HEK293 (cell line): ENCODE data around the gene SERPINB2.

Experiments
- CTCF ChIA-PET: fragments of 350-600 bp; formaldehyde crosslinking; extraction: SDS; loops from one replicate; lab custom pipeline; 2021; ENCODE audit warnings: antibody characterized with exemption; lab: Yijun Ruan, JAX
- POLR2A ChIA-PET: fragments of 300-600 bp; formaldehyde crosslinking; extraction: SDS; loops from one replicate; lab custom pipeline; 2020; ENCODE audit warnings: antibody characterized with exemption, inconsistent platforms; lab: Yijun Ruan, JAX
- H3K27ac ChIP-seq: fragments of 200-500 bp; sonication (Bioruptor generic); 2 replicates; pipeline ENCODE4 v1.5.1; 2014; ENCODE audit warnings: low read depth, low read length, control low read depth, inconsistent platforms; ENCODE audit errors: extremely low read depth
- H3K36me3 ChIP-seq, 2 experiments: fragments of 200-500 bp in 1 of 2; sonication (Bioruptor generic) in 1 of 2; 1 replicate in 1 of 2; 2 replicates in 1 of 2; pipeline ENCODE4 v1.5.1; 2014 to 2017; ENCODE audit warnings: inconsistent platforms in 2 of 2, low read length in 2 of 2; ENCODE audit not compliant: control insufficient read depth in 2 of 2, insufficient read depth in 1 of 2
- H3K4me1 ChIP-seq: fragments of 200-500 bp; sonication (Bioruptor generic); 2 replicates; pipeline ENCODE4 v1.5.1; 2014; ENCODE audit warnings: mild to moderate bottlenecking, low read length, inconsistent platforms; ENCODE audit not compliant: control insufficient read depth, insufficient read depth
- H3K4me3 ChIP-seq: 2 replicates; pipeline ENCODE4 v1.5.1; 2011; ENCODE audit warnings: low read depth, mild to moderate bottlenecking, control low read depth, low read length, moderate library complexity
- H3K9me3 ChIP-seq: fragments of 200-500 bp; sonication (Bioruptor generic); 2 replicates; pipeline ENCODE4 v1.5.1; 2014; ENCODE audit warnings: low read depth, low read length, inconsistent platforms; ENCODE audit not compliant: control insufficient read depth, insufficient read depth
- EGR2 ChIP-seq: fragments of 450-650 bp; formaldehyde crosslinking; IDR thresholded peaks from 2 replicates; pipeline ENCODE4 v1.5.1; 2016; ENCODE audit warnings: low read depth, missing biosample characterization, missing genetic modification characterization
- HOXA7 ChIP-seq: sonication (generic); formaldehyde crosslinking; IDR thresholded peaks from 2 replicates; pipeline ENCODE4 v1.8.1; 2022; ENCODE audit warnings: missing genetic modification reagents, borderline replicate concordance
- HOXD13 ChIP-seq: sonication (generic); formaldehyde crosslinking; IDR thresholded peaks from 2 replicates; pipeline ENCODE4 v1.8.0; 2022; ENCODE audit warnings: missing genetic modification reagents, borderline replicate concordance
- KLF7 ChIP-seq: fragments of 450-650 bp; formaldehyde crosslinking; IDR thresholded peaks from 2 replicates; pipeline ENCODE4 v1.5.1; 2016; ENCODE audit warnings: missing biosample characterization, missing genetic modification characterization, borderline replicate concordance
- OSR2 ChIP-seq: fragments of 450-650 bp; formaldehyde crosslinking; IDR thresholded peaks from 2 replicates; pipeline ENCODE4 v1.5.1; 2016; ENCODE audit warnings: missing biosample characterization, missing genetic modification characterization
- YY1 ChIP-seq: fragments of 450-650 bp; formaldehyde crosslinking; IDR thresholded peaks from 2 replicates; pipeline ENCODE4 v1.5.1; 2018; ENCODE audit warnings: missing biosample characterization, missing genetic modification characterization
- ZBTB1 ChIP-seq: fragments of 450-650 bp; formaldehyde crosslinking; IDR thresholded peaks from 2 replicates; pipeline ENCODE4 v1.5.1; 2016; ENCODE audit warnings: missing biosample characterization, missing genetic modification characterization
- ZEB2 ChIP-seq: fragments of 450-650 bp; formaldehyde crosslinking; IDR thresholded peaks from 2 replicates; pipeline ENCODE4 v1.5.1; 2016; ENCODE audit warnings: missing biosample characterization, missing genetic modification characterization
- ZFP41 ChIP-seq: fragments of 450-650 bp; formaldehyde crosslinking; IDR thresholded peaks from 2 replicates; pipeline ENCODE4 v1.5.1; 2016; ENCODE audit warnings: missing biosample characterization, missing genetic modification characterization, borderline replicate concordance
- ZNF10 ChIP-seq: fragments of 450-650 bp; formaldehyde crosslinking; IDR thresholded peaks from 2 replicates; pipeline ENCODE4 v1.5.1; 2017; ENCODE audit warnings: missing biosample characterization, missing genetic modification characterization
- ZNF133 ChIP-seq: fragments of 450-650 bp; formaldehyde crosslinking; IDR thresholded peaks from 2 replicates; pipeline ENCODE4 v1.5.1; 2016; ENCODE audit warnings: missing biosample characterization, missing genetic modification characterization
- ZNF19 ChIP-seq: fragments of 450-650 bp; formaldehyde crosslinking; IDR thresholded peaks from 2 replicates; pipeline ENCODE4; 2016; ENCODE audit warnings: missing biosample characterization, missing genetic modification characterization, low read depth
- ZNF350 ChIP-seq: fragments of 450-650 bp; formaldehyde crosslinking; IDR thresholded peaks from 2 replicates; pipeline ENCODE4 v1.5.0; 2017; ENCODE audit warnings: missing biosample characterization, mild to moderate bottlenecking, missing genetic modification characterization
- ZNF423 ChIP-seq: fragments of 450-650 bp; formaldehyde crosslinking; IDR thresholded peaks from 2 replicates; pipeline ENCODE4 v1.5.1; 2016; ENCODE audit warnings: missing biosample characterization, missing genetic modification characterization
- ZNF426 ChIP-seq: fragments of 450-650 bp; formaldehyde crosslinking; IDR thresholded peaks from 2 replicates; pipeline ENCODE4 v1.5.1; 2017; ENCODE audit warnings: missing biosample characterization, missing genetic modification characterization, mild to moderate bottlenecking, inconsistent platforms, moderate library complexity
- ZNF549 ChIP-seq: fragments of 450-650 bp; IDR thresholded peaks from 2 replicates; pipeline ENCODE4 v1.5.1; 2018; ENCODE audit warnings: missing biosample characterization, missing genetic modification characterization, mild to moderate bottlenecking, inconsistent platforms, moderate library complexity
- ZNF571 ChIP-seq: fragments of 450-650 bp; formaldehyde crosslinking; IDR thresholded peaks from 2 replicates; pipeline ENCODE4 v1.5.0; 2017; ENCODE audit warnings: missing biosample characterization, missing genetic modification characterization
- ZNF600 ChIP-seq: fragments of 450-650 bp; formaldehyde crosslinking; IDR thresholded peaks from 2 replicates; pipeline ENCODE4 v1.5.1; 2016; ENCODE audit warnings: missing biosample characterization, missing genetic modification characterization
- ZNF624 ChIP-seq: fragments of 450-650 bp; formaldehyde crosslinking; IDR thresholded peaks from 2 replicates; pipeline ENCODE4 v1.5.1; 2017; ENCODE audit warnings: missing biosample characterization, missing genetic modification characterization
- ZNF654 ChIP-seq: fragments of 450-650 bp; formaldehyde crosslinking; IDR thresholded peaks from 2 replicates; pipeline ENCODE4 v1.5.1; 2016; ENCODE audit warnings: low read depth, missing biosample characterization, missing genetic modification characterization
- ZNF660 ChIP-seq: fragments of 450-650 bp; IDR thresholded peaks from 2 replicates; pipeline ENCODE4 v1.5.1; 2018; ENCODE audit warnings: missing biosample characterization, mild to moderate bottlenecking, missing genetic modification characterization
- ZNF768 ChIP-seq: fragments of 450-650 bp; formaldehyde crosslinking; IDR thresholded peaks from 2 replicates; pipeline ENCODE4 v1.5.1; 2018; ENCODE audit warnings: missing biosample characterization, mild to moderate bottlenecking, missing genetic modification characterization
- ZSCAN30 ChIP-seq: fragments of 450-650 bp; IDR thresholded peaks from 2 replicates; pipeline ENCODE4 v1.5.1; 2018; ENCODE audit warnings: missing biosample characterization, mild to moderate bottlenecking, missing genetic modification characterization, moderate library complexity
- TF ChIP-seq, protein P1 (sequence below): fragments of 450-650 bp; formaldehyde crosslinking; IDR thresholded peaks from 2 replicates; pipeline ENCODE4 v1.5.1; 2016; ENCODE audit warnings: missing biosample characterization, missing genetic modification characterization
- TF ChIP-seq, protein P2 (sequence below): fragments of 450-650 bp; formaldehyde crosslinking; IDR thresholded peaks from 2 replicates; pipeline ENCODE4; 2016; ENCODE audit warnings: missing biosample characterization, missing genetic modification characterization
- TF ChIP-seq, protein P3 (sequence below): fragments of 450-650 bp; formaldehyde crosslinking; IDR thresholded peaks from 2 replicates; pipeline ENCODE4 v1.5.1; 2016; ENCODE audit warnings: missing biosample characterization, missing genetic modification characterization
- TF ChIP-seq, protein P4 (sequence below): fragments of 450-650 bp; formaldehyde crosslinking; IDR thresholded peaks from 2 replicates; pipeline ENCODE4 v1.5.1; 2016; ENCODE audit warnings: missing biosample characterization, missing genetic modification characterization

SERPINB2 gene

DNA sequence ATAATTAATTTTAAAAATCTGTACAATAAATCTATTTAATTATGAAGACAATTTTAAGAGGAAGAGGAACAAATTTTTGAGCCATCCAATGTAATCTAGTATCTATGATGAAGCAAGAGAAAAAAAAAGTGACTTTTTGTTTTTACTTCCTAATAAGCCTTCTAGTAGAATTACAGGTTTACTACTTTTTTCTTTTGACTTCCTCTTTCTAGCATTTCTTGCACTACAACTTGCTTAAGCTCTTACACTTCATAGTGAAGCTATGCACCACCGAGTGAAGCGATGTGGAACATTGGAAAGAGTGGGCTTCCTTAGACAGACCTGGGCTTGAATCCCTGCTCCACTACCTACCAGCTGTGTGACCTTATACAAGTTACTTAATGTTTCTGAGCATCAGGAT is 2.1 kb downstream of the SERPINB2 start:
- no peaks in the 10 kb centered on the region for H3K9me3 ChIP-seq
- TF ChIP-seq ZNF600 (tag by site-specific recombination) (no peak), ZEB2 (tag by site-specific recombination) (no peak), ZSCAN30 (tag by site-specific recombination) (no peak), ZNF768 (no peak), ZNF549 (tag by site-specific recombination) (no peak), HOXD13 (CRISPR knock-in tag) (no peak), ZNF10 (tag by site-specific recombination) (no peak), ZNF19 (tag by site-specific recombination) (no peak), ZBTB1 (tag by site-specific recombination) (no peak)
- TF ChIP-seq, protein P1, sequence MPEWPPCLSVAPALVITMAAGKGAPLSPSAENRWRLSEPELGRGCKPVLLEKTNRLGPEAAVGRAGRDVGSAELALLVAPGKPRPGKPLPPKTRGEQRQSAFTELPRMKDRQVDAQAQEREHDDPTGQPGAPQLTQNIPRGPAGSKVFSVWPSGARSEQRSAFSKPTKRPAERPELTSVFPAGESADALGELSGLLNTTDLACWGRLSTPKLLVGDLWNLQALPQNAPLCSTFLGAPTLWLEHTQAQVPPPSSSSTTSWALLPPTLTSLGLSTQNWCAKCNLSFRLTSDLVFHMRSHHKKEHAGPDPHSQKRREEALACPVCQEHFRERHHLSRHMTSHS (tag by site-specific recombination), result no peak
- TF ChIP-seq, all 188 proteins: peak for 0
- Histone ChIP-seq H3K36me3 (no peaks in the 10 kb centered on the region), H3K4me3 (no peak overlapping the region), H3K4me1 (no peaks in the 10 kb centered on the region), H3K27ac (no peak overlapping the region)
- ChIA-PET CTCF (interaction anchor here (0.6 kb wide), 1 partner anchor 47 kb away, joined by 4 read pairs; no protein-coding TSS in a partner anchor), POLR2A (no interaction called here)

DNA sequence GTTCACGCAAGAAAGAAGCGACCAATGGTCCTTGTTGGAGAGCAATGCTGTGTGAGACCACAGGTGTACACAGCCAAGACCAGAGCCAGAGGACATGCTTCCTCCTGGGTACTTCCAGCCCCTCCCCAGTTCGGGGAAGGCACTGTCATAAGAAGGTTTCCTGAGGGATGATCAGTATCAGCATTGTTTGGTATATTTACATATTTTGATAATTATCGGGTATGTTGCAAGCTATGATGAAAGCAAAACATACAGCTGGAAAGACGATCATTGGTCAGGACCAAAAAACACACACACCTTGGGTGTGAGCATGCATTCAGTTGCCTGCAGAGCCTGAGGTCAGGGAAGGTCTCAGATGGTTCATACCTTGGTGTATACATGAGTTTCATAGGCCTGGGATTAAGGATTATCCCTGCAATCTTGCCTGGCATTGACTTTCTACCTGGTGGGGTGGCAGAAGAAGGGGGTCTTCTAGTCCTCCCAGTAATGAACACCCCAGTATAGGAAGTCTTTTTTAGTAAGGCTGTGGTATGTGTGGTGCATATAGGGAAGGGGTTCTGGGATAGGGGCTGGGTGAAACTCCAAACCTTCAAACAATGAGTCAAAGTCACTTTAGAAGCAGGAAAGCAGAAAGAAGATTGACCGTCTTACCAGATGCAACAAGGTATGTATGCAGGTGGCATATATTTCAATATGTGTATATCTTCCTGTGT is 2.9 kb downstream of the SERPINB2 start:
- POLR2A ChIA-PET, result no interaction called here
- no peaks in the 10 kb centered on the region for H3K9me3 ChIP-seq
- H3K27ac ChIP-seq, result no peak overlapping the region
- no peaks in the 10 kb centered on the region for H3K4me1 ChIP-seq
- H3K4me3 ChIP-seq, result no peak overlapping the region
- H3K36me3 ChIP-seq, result no peaks in the 10 kb centered on the region
- CTCF ChIA-PET, result no interaction called here
- TF ChIP-seq YY1, result no peak
- TF ChIP-seq ZNF426 (tag by site-specific recombination), result no peak
- no peak for TF ChIP-seq EGR2 (tag by site-specific recombination)
- no peak for TF ChIP-seq ZNF624 (tag by site-specific recombination)
- TF ChIP-seq ZNF133 (tag by site-specific recombination), result no peak
- TF ChIP-seq ZFP41, result no peak
- no peak for TF ChIP-seq ZNF660
- TF ChIP-seq, protein P2, sequence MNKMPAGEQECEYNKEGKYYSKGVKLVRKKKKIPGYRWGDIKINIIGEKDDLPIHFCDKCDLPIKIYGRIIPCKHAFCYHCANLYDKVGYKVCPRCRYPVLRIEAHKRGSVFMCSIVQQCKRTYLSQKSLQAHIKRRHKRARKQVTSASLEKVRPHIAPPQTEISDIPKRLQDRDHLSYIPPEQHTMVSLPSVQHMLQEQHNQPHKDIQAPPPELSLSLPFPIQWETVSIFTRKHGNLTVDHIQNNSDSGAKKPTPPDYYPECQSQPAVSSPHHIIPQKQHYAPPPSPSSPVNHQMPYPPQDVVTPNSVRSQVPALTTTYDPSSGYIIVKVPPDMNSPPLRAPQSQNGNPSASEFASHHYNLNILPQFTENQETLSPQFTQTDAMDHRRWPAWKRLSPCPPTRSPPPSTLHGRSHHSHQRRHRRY (tag by site-specific recombination), result no peak
- TF ChIP-seq, all 188 proteins: peak for 0

- Histone ChIP-seq H3K36me3 (no peaks in the 10 kb centered on the region), H3K4me3 (no peak overlapping the region), H3K4me1 (no peaks in the 10 kb centered on the region), H3K27ac (no peak overlapping the region), H3K9me3 (no peaks in the 10 kb centered on the region)
- TF ChIP-seq OSR2 (tag by site-specific recombination) (no peak), ZNF423 (tag by site-specific recombination) (no peak), ZNF350 (no peak), KLF7 (tag by site-specific recombination) (no peak), ZNF654 (peak; percentile 27; the same call in 1 of the 2 replicates), ZSCAN30 (tag by site-specific recombination) (no peak), ZNF571 (tag by site-specific recombination) (no peak), HOXA7 (CRISPR knock-in tag) (no peak)
- TF ChIP-seq, protein P3, sequence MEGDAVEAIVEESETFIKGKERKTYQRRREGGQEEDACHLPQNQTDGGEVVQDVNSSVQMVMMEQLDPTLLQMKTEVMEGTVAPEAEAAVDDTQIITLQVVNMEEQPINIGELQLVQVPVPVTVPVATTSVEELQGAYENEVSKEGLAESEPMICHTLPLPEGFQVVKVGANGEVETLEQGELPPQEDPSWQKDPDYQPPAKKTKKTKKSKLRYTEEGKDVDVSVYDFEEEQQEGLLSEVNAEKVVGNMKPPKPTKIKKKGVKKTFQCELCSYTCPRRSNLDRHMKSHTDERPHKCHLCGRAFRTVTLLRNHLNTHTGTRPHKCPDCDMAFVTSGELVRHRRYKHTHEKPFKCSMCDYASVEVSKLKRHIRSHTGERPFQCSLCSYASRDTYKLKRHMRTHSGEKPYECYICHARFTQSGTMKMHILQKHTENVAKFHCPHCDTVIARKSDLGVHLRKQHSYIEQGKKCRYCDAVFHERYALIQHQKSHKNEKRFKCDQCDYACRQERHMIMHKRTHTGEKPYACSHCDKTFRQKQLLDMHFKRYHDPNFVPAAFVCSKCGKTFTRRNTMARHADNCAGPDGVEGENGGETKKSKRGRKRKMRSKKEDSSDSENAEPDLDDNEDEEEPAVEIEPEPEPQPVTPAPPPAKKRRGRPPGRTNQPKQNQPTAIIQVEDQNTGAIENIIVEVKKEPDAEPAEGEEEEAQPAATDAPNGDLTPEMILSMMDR (tag by site-specific recombination), result peak; percentile 41; the same call in 1 of the 2 replicates
- TF ChIP-seq, protein P4, sequence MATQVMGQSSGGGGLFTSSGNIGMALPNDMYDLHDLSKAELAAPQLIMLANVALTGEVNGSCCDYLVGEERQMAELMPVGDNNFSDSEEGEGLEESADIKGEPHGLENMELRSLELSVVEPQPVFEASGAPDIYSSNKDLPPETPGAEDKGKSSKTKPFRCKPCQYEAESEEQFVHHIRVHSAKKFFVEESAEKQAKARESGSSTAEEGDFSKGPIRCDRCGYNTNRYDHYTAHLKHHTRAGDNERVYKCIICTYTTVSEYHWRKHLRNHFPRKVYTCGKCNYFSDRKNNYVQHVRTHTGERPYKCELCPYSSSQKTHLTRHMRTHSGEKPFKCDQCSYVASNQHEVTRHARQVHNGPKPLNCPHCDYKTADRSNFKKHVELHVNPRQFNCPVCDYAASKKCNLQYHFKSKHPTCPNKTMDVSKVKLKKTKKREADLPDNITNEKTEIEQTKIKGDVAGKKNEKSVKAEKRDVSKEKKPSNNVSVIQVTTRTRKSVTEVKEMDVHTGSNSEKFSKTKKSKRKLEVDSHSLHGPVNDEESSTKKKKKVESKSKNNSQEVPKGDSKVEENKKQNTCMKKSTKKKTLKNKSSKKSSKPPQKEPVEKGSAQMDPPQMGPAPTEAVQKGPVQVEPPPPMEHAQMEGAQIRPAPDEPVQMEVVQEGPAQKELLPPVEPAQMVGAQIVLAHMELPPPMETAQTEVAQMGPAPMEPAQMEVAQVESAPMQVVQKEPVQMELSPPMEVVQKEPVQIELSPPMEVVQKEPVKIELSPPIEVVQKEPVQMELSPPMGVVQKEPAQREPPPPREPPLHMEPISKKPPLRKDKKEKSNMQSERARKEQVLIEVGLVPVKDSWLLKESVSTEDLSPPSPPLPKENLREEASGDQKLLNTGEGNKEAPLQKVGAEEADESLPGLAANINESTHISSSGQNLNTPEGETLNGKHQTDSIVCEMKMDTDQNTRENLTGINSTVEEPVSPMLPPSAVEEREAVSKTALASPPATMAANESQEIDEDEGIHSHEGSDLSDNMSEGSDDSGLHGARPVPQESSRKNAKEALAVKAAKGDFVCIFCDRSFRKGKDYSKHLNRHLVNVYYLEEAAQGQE, result no peak
- CTCF ChIA-PET, result interaction anchor here (1.0 kb wide), 1 partner anchor 45 kb away, joined by 4 read pairs; no protein-coding TSS in a partner anchor
- POLR2A ChIA-PET, result no interaction called here
Measured at GRCh38 chr18:63890950-63891304, 3.4 kb downstream of the SERPINB2 start.
